HEK293 (cell line): Measurements from ENCODE around the gene EME2.

ENCODE experiments used
- CTCF ChIA-PET: fragments of 350-600 bp; formaldehyde crosslinking; extraction: SDS; loops from one replicate; lab custom pipeline; 2021; ENCODE audit warnings: antibody characterized with exemption; lab: Yijun Ruan, JAX
- POLR2A ChIA-PET: fragments of 300-600 bp; formaldehyde crosslinking; extraction: SDS; loops from one replicate; lab custom pipeline; 2020; ENCODE audit warnings: antibody characterized with exemption, inconsistent platforms; lab: Yijun Ruan, JAX
- H3K27ac ChIP-seq: fragments of 200-500 bp; sonication (Bioruptor generic); 2 replicates; pipeline ENCODE4 v1.5.1; 2014; ENCODE audit warnings: low read depth, low read length, control low read depth, inconsistent platforms; ENCODE audit errors: extremely low read depth
- H3K36me3 ChIP-seq, 2 experiments: fragments of 200-500 bp in 1 of 2; sonication (Bioruptor generic) in 1 of 2; 1 replicate in 1 of 2; 2 replicates in 1 of 2; pipeline ENCODE4 v1.5.1; 2014 to 2017; ENCODE audit warnings: inconsistent platforms in 2 of 2, low read length in 2 of 2; ENCODE audit not compliant: control insufficient read depth in 2 of 2, insufficient read depth in 1 of 2
- H3K4me1 ChIP-seq: fragments of 200-500 bp; sonication (Bioruptor generic); 2 replicates; pipeline ENCODE4 v1.5.1; 2014; ENCODE audit warnings: mild to moderate bottlenecking, low read length, inconsistent platforms; ENCODE audit not compliant: control insufficient read depth, insufficient read depth
- H3K4me3 ChIP-seq: 2 replicates; pipeline ENCODE4 v1.5.1; 2011; ENCODE audit warnings: low read depth, mild to moderate bottlenecking, control low read depth, low read length, moderate library complexity
- H3K9me3 ChIP-seq: fragments of 200-500 bp; sonication (Bioruptor generic); 2 replicates; pipeline ENCODE4 v1.5.1; 2014; ENCODE audit warnings: low read depth, low read length, inconsistent platforms; ENCODE audit not compliant: control insufficient read depth, insufficient read depth
- BCL11B ChIP-seq: fragments of 450-650 bp; formaldehyde crosslinking; IDR thresholded peaks from 2 replicates; pipeline ENCODE4 v1.5.1; 2016; ENCODE audit warnings: low read depth, missing biosample characterization, missing genetic modification characterization
- KLF7 ChIP-seq: fragments of 450-650 bp; formaldehyde crosslinking; IDR thresholded peaks from 2 replicates; pipeline ENCODE4 v1.5.1; 2016; ENCODE audit warnings: missing biosample characterization, missing genetic modification characterization, borderline replicate concordance
- KLF9 ChIP-seq: fragments of 450-650 bp; formaldehyde crosslinking; IDR thresholded peaks from 2 replicates; pipeline ENCODE4 v1.5.1; 2016; ENCODE audit warnings: missing biosample characterization, missing genetic modification characterization, low read depth
- MZF1 ChIP-seq: fragments of 450-650 bp; formaldehyde crosslinking; IDR thresholded peaks from 2 replicates; pipeline ENCODE4 v1.5.1; 2017; ENCODE audit warnings: missing biosample characterization, missing genetic modification characterization, borderline replicate concordance
- REPIN1 ChIP-seq: fragments of 450-650 bp; formaldehyde crosslinking; IDR thresholded peaks from 2 replicates; pipeline ENCODE4 v1.5.1; 2017; ENCODE audit warnings: missing biosample characterization, missing genetic modification characterization, low read depth
- SP3 ChIP-seq: fragments of 450-650 bp; formaldehyde crosslinking; IDR thresholded peaks from 2 replicates; pipeline ENCODE4 v1.5.1; 2016; ENCODE audit warnings: missing biosample characterization, missing genetic modification characterization
- YY1 ChIP-seq: fragments of 450-650 bp; formaldehyde crosslinking; IDR thresholded peaks from 2 replicates; pipeline ENCODE4 v1.5.1; 2018; ENCODE audit warnings: missing biosample characterization, missing genetic modification characterization
- ZNF133 ChIP-seq: fragments of 450-650 bp; formaldehyde crosslinking; IDR thresholded peaks from 2 replicates; pipeline ENCODE4 v1.5.1; 2016; ENCODE audit warnings: missing biosample characterization, missing genetic modification characterization
- ZNF138 ChIP-seq: fragments of 450-650 bp; formaldehyde crosslinking; IDR thresholded peaks from 2 replicates; pipeline ENCODE4 v1.5.1; 2016; ENCODE audit warnings: missing biosample characterization, missing genetic modification characterization, borderline replicate concordance
- ZNF175 ChIP-seq: fragments of 450-650 bp; formaldehyde crosslinking; IDR thresholded peaks from 2 replicates; pipeline ENCODE4 v1.5.1; 2016; ENCODE audit warnings: missing biosample characterization, missing genetic modification characterization
- ZNF202 ChIP-seq: fragments of 450-650 bp; formaldehyde crosslinking; IDR thresholded peaks from 2 replicates; pipeline ENCODE4 v1.5.1; 2016; ENCODE audit warnings: missing biosample characterization, missing genetic modification characterization, borderline replicate concordance
- ZNF266 ChIP-seq: fragments of 450-650 bp; formaldehyde crosslinking; IDR thresholded peaks from 2 replicates; pipeline ENCODE4 v1.5.1; 2016; ENCODE audit warnings: missing biosample characterization, missing genetic modification characterization, low read depth
- ZNF341 ChIP-seq: fragments of 450-650 bp; formaldehyde crosslinking; IDR thresholded peaks from 2 replicates; pipeline ENCODE4; 2016; ENCODE audit warnings: low read depth, missing biosample characterization, missing genetic modification characterization
- ZNF48 ChIP-seq: fragments of 450-650 bp; formaldehyde crosslinking; IDR thresholded peaks from 2 replicates; pipeline ENCODE4 v1.5.1; 2016; ENCODE audit warnings: missing biosample characterization, missing genetic modification characterization
- ZNF558 ChIP-seq: fragments of 450-650 bp; formaldehyde crosslinking; IDR thresholded peaks from 2 replicates; pipeline ENCODE4 v1.5.1; 2016; ENCODE audit warnings: missing biosample characterization, missing genetic modification characterization
- ZNF560 ChIP-seq: fragments of 450-650 bp; formaldehyde crosslinking; IDR thresholded peaks from 2 replicates; pipeline ENCODE4 v1.5.1; 2017; ENCODE audit warnings: missing biosample characterization, missing genetic modification characterization, borderline replicate concordance
- ZNF610 ChIP-seq: fragments of 450-650 bp; formaldehyde crosslinking; IDR thresholded peaks from 2 replicates; pipeline ENCODE4 v1.5.1; 2016; ENCODE audit warnings: missing biosample characterization, missing genetic modification characterization, borderline replicate concordance
- ZNF701 ChIP-seq: fragments of 450-650 bp; formaldehyde crosslinking; IDR thresholded peaks from 2 replicates; pipeline ENCODE4 v1.5.1; 2016; ENCODE audit warnings: missing biosample characterization, missing genetic modification characterization
- ZNF791 ChIP-seq: fragments of 450-650 bp; formaldehyde crosslinking; IDR thresholded peaks from 2 replicates; pipeline ENCODE4 v1.5.1; 2016; ENCODE audit warnings: missing biosample characterization, missing genetic modification characterization
- ZNF792 ChIP-seq: fragments of 450-650 bp; formaldehyde crosslinking; IDR thresholded peaks from 2 replicates; pipeline ENCODE4 v1.5.1; 2016; ENCODE audit warnings: missing biosample characterization, missing genetic modification characterization
- TF ChIP-seq, protein P1 (sequence below): fragments of 450-650 bp; formaldehyde crosslinking; IDR thresholded peaks from 2 replicates; pipeline ENCODE4 v1.5.1; 2016; ENCODE audit warnings: missing biosample characterization, missing genetic modification characterization, borderline replicate concordance
- TF ChIP-seq, protein P2 (sequence below): fragments of 450-650 bp; formaldehyde crosslinking; IDR thresholded peaks from 2 replicates; pipeline ENCODE4 v1.5.1; 2016; ENCODE audit warnings: missing biosample characterization, missing genetic modification characterization

EME2 gene

DNA sequence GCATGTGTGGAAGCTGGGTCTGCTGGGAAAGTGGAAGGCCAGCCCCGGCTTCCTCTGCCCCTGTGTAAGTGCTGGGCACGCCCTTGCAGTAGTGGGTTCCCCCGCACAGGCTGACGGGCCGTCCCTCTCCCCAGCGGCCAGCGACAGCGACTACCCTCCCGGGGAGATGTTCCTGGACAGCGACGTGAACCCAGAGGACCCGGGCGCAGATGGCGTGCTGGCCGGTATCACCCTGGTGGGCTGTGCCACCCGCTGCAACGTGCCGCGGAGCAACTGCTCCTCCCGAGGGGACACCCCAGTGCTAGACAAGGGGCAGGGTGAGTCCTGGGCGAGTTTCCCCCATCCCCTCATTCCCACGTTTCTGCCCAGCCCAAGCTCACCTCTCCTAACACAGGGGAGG lies 6.8 kb upstream of the EME2 start:
- POLR2A ChIA-PET = interaction anchor here (0.8 kb wide), 1 partner anchor 199 kb away, joined by 4 read pairs; the partner anchor contains the start of gene RPS2
- CTCF ChIA-PET = interaction anchor here (0.6 kb wide), 1 partner anchor 17 kb away, joined by 3 read pairs; the partner anchor contains the start of genes NUBP2 and SPSB3

DNA sequence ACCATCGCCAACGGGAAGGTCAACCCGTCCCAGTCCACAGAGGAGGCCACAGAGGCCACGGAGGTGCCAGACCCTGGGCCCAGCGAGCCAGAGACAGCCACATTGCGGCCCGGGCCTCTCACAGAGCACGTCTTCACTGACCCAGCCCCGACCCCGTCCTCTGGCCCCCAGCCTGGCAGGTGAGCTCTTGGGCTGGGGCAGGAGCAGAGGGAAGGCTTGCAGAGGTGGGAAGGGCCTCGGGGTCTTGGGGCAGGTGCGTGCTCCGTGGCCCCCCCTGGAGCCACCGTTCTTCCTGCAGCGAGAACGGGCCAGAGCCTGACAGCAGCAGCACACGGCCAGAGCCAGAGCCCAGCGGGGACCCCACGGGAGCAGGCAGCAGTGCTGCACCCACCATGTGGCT lies 6.4 kb upstream of the EME2 start:
- Histone ChIP-seq H3K27ac (no peak overlapping the region), H3K9me3 (no peaks in the 10 kb centered on the region), H3K4me1 (peaks cover 3% of the 10 kb centered on the region; the same call in 1 of the 2 replicates), H3K36me3 (peaks cover 0 to 89% of the 10 kb centered on the region in 2 experiments; a peak in 1 of 3 replicates), H3K4me3 (no peak overlapping the region)
- POLR2A ChIA-PET = no interaction called here
- TF ChIP-seq REPIN1 (tag by site-specific recombination) (no peak), ZNF138 (no peak), KLF9 (tag by site-specific recombination) (no peak), ZNF792 (tag by site-specific recombination) (no peak), YY1 (tag by site-specific recombination) (no peak), ZNF202 (no peak), BCL11B (tag by site-specific recombination) (no peak), ZNF133 (tag by site-specific recombination) (no peak), ZNF48 (tag by site-specific recombination) (no peak), ZNF558 (tag by site-specific recombination) (no peak), KLF7 (tag by site-specific recombination) (no peak)
- CTCF ChIA-PET = no interaction called here

More for the DNA sequence above, 6.8 kb upstream of the EME2 start:
- Histone ChIP-seq H3K4me3 (no peak overlapping the region), H3K4me1 (peaks cover 3% of the 10 kb centered on the region; the same call in 1 of the 2 replicates), H3K27ac (no peak overlapping the region), H3K36me3 (peaks cover 0 to 93% of the 10 kb centered on the region in 2 experiments; a peak in 1 of 3 replicates), H3K9me3 (no peaks in the 10 kb centered on the region)
- TF ChIP-seq ZNF701 (tag by site-specific recombination) (no peak), SP3 (tag by site-specific recombination) (no peak), MZF1 (tag by site-specific recombination) (no peak), ZNF341 (tag by site-specific recombination) (no peak), ZNF791 (no peak), ZNF266 (tag by site-specific recombination) (no peak), ZNF560 (tag by site-specific recombination) (no peak), KLF9 (tag by site-specific recombination) (no peak), ZNF175 (no peak), ZNF610 (tag by site-specific recombination) (no peak)
- TF ChIP-seq, protein P1, sequence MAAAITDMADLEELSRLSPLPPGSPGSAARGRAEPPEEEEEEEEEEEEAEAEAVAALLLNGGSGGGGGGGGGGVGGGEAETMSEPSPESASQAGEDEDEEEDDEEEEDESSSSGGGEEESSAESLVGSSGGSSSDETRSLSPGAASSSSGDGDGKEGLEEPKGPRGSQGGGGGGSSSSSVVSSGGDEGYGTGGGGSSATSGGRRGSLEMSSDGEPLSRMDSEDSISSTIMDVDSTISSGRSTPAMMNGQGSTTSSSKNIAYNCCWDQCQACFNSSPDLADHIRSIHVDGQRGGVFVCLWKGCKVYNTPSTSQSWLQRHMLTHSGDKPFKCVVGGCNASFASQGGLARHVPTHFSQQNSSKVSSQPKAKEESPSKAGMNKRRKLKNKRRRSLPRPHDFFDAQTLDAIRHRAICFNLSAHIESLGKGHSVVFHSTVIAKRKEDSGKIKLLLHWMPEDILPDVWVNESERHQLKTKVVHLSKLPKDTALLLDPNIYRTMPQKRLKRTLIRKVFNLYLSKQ (tag by site-specific recombination) = no peak
- TF ChIP-seq, protein P2, sequence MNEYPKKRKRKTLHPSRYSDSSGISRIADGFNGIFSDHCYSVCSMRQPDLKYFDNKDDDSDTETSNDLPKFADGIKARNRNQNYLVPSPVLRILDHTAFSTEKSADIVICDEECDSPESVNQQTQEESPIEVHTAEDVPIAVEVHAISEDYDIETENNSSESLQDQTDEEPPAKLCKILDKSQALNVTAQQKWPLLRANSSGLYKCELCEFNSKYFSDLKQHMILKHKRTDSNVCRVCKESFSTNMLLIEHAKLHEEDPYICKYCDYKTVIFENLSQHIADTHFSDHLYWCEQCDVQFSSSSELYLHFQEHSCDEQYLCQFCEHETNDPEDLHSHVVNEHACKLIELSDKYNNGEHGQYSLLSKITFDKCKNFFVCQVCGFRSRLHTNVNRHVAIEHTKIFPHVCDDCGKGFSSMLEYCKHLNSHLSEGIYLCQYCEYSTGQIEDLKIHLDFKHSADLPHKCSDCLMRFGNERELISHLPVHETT (tag by site-specific recombination) = no peak
